DMS114 treated with DMSO at 0.1 percent for 48 hours (cell line): ENCODE data around the gene SYNDIG1L.

Experiments used
- DNase-seq: peaks from one replicate; lab custom pipeline; 2025; ENCODE audit not compliant: unreplicated experiment; lab: John Stamatoyannopoulos, UW

Gene SYNDIG1L

DNA sequence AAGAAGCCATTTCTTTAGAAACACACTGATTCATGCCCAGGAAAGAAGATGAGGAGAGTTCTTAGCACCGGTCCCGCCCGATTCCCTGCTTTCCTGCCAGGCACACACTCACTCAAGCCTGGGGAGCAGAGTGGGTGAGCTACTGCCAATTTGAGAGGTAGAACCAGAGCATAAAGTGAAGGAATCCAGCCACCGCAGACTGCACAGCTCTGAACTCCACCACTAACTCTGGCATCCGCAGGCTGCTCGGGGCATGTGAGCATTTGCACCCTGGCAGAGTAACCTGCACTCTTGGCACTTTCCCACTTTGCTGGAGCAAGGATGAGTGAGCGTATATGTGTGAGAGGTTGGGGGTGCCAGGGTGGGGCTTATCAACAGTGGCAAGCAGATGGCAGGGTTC, 4.0 kb upstream of the SYNDIG1L start:
- no peak for DNase-seq

DNA sequence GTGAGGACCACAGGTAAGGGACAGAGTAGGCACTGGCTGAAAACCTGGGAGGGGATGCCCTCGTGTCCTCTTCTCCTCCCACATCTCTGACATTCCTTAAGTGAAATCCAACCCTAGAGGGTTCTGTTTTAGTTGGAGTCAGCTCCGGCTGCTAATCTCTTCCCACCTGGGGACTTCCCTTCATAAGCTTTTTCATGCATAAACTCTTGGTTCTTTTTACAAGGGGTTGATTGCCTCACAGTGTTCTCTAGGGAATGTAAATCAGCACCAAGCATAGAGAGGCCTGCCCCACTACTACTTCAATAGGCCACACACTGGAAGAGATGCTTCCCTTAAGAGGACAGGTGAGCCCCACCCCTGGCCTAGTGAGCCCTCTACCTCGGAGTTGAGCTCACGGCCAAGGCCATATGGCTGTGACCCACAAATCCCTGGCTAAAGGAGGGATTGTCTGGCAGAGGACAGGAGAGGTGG, 3.2 kb upstream of the SYNDIG1L start:
- DNase-seq, result no peak

DNA sequence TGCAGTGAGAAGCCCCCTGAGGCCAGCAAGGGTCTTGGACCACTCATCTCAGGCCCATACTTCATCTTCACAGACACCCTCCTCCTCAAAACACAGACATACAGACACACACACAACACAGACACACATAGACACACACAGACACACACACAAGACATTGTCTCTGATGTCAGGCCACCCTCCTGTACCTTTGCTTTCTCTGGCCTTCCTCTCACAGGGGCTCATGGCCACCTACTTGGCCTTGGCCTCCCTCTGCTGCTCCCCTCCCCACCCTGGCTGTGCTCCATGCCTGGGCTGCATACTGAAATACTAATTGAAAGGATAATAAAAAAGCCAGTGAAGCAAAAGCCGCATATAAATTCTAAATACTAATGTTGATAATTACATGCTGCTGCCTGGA, 1.6 kb upstream of the SYNDIG1L start:
- DNase-seq, result no peak

DNA sequence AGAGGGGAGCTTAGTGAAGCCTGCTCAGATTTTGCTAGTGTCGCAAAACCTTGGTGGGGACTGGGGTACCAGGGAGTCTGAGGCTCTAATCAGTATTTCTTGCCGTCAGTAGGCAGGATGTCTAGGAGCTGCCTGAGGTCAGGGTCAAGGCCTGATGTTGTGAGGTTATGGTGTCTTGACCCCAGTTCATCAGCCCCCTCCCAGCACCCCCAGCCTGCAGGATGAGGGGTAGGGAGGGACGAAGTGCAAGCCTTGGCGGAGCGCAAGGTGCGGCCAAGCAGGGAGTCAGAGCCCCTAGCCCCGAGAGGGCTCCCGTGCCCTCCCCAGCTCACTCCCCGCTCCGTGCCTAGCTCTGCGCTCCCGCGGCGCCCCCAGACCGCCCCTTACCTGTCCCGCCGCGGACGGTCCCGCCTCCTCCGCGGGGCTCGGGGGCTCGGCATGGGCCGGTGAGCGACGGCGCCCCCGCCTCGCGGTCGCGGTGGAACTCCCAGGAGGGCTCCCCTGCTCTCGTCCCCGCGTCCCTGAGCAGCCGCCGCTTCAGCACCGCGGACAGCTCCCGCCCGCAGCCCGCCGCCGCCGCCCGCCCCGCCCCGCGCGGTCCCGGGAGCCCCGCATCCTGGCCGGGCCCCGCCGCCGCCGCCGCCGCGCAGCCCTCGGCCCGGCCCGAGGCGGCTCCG, 347 bp downstream of the SYNDIG1L start:
- no peak for DNase-seq

DNA sequence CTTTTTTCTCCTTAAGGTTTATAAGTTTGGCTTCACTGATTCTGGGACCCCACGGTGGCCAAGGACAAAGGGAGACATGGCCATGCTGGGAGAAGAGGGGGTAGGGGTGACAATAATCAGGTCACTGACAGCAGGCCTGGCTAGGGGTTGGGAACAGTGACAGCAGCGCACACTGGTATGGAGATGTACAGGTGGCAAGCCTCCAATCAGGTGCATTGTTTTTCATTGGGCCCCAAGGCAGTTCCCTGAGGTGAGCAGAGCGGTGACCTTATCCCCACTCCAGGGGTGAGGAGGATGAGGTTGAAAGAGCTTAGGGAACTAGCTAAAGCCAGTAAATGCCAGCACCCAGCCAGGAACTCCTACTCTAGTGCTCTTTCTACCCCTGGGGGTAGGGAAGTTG, 1.4 kb downstream of the SYNDIG1L start:
- DNase-seq, result no peak

DNA sequence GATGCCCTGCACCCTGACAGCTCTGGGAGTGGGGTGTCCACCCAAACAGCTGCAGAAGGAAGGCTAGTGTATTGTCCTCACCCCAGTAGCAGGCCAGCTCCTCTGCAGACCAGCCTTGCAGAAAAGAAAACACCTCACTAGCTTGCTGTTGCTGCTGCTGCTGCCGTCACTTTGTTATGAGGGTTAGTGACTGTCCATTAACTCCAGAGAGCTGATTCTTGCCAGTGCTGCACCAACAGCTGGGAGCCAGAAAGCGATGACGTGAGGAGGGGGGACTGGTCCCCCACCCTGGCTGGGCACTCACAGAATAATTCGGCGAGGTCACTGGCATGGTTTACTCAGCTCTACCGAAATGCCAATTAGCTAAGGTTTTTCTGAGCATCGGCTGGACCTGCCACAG, 2.8 kb downstream of the SYNDIG1L start:
- DNase-seq, result no peak

DNA sequence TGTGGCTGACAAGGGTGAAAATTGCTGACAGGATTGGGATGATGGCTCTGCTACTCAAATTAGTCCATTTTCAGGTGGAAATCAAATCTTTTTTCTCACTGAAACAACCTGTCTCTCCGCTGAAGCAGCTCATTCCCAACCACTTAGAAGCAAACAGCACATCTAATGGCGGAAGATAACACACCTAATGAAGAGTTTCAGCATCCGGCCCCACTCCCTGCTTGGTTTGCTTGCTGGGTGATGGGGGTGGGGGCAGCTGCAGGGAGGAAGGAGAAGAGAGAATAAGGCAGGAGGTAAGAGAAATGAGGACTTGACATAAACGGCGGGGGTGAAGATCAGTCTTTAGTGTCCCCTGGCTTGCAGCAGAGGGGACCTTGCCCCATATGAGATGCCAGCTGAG, 4.0 kb downstream of the SYNDIG1L start:
- DNase-seq, result no peak

DNA sequence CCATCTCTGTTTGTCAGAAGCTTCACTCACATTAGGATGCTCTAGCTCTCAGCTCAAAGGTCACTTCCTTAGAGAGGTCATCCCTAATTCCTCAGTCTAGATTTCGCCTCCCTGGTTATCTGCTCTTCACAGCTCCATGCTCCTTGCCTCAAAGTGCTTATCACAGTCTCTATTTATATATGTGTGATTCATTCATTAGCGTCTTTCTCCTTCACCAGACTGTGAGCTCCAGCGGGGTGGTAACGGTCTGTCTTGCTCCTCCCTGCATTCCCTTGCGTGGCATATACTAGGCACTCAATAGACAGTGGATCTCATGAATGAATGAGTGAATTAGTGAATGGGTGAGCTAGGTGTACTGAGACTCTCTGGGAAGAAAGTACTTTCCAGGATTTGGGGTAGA, 6.9 kb downstream of the SYNDIG1L start:
- DNase-seq, result no peak

DNA sequence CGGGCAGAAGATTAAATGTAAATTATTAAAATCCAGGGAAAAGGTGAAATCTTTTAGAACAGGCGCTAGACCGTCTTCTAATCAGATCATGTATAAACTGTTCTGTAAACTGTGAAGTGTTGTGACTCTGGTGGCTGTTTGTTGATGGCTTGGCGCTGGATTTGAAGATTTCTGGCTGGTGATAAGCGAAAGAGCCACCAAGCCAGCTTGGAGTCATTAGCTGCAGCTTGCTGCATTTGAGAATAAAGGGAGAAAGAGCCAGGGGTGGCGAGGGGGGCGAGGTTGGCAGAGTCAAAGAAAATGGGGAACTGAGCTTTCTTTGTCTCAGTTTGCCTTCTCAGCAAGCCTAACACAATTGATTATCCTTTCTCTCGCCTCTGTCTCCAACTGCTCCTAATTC, 8.0 kb downstream of the SYNDIG1L start:
- no peak for DNase-seq

DNA sequence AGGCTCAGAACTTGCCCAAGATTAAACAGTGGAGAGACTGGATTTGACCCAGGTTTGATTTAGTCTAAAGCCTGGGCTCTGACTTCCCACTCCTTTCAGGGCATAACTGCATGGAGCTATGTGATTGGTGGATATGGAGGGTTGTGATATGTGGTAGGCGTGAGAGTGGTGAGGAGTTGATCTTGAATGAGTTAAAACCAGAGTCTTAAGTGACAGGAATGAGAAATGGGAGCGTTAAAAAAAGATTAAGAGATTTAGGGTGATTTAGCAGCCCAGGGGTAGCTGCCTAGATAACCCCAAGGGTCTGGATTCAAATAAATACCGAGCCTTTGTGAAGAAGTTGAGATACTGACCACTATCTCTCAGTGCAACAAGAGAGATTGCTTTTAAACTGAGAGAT, 8.4 kb downstream of the SYNDIG1L start:
- DNase-seq, result no peak

DNA sequence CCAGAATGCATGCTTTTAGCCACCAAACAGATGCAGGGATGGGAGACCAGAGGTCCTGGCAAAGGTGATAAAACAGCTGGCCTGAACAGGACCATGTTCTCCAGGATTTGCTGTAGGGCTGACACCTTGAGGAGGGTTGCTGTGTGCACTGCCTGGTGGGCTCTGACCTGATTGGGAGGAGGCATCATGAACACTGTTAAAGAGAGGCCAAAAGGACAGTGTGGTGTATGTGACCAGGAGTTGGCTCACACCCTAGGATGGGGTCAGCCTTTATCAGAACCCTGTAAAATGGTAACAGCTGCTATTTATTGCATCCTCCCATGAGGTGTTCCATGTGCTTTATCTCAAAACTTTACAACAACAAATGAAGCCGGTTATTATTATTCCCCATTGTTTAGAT, 8.8 kb downstream of the SYNDIG1L start:
- DNase-seq, result no peak

DNA sequence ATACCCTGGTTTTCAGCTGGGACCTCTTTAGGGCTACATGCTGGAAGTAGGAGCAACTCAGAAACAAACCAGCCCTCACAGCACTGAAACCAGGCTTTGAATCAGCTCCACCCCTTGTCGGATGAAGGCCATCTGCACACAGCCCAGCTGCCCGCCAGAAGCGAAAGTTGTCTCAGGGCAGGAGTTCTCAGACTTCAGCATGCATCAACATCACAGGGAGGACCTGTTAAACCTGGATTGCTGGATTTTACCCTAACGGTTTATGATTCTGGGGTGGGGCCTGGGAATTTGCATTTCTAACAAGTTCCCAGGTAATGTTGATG, 10.9 kb downstream of the SYNDIG1L start:
- DNase-seq, result no peak

DNA sequence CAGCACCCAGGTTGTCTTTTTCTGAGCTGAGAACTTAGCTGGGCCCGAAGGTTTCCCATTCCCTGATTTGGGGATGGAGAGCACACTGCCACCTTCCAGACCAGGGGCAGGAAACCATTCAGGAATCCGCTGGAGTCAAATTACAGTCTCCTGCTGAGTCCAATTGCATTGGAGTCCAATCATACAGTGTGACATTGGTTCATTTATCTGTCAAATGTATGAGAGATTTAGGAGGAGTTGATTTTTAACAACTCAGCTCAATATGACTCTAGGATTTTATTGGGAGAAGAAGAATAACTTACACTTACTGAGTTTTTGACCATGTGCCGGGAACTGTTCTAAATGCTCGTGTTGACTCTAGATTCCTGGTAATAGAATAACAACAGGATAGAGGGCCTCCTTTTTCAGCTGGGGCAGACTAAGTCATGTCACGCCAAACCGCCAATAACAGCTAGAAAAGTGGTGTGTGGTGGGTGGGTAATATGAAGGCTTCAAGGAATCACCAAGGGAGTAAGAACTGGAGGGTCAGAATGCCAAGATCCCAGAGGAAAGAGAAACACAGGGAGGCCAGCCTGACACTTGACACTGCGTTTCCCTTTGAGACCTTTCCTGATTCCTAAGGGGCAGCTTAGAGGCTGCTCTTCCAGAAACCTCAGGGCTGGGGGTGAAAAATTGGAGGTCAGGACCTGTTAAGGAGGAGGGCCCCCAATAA, 11.5 kb downstream of the SYNDIG1L start:
- no peak for DNase-seq

DNA sequence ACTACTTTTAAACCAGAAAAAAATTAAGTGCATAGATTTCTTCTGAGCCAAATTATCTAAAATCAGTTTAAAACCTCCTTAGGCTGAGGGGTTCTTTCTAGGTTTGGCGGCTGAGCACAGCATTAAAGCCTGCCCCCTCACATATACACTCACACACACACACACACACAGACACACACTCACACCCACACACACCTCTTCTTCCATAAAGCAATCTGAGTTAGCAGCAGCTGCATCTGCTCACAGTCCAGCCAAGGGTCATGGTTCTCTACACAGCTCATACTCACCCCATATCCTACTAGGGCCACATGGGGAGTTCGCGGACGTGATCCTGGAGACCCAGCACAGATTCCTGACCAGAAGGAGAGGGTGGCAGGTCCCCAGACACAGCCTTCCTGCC, 12.4 kb downstream of the SYNDIG1L start:
- no peak for DNase-seq

DNA sequence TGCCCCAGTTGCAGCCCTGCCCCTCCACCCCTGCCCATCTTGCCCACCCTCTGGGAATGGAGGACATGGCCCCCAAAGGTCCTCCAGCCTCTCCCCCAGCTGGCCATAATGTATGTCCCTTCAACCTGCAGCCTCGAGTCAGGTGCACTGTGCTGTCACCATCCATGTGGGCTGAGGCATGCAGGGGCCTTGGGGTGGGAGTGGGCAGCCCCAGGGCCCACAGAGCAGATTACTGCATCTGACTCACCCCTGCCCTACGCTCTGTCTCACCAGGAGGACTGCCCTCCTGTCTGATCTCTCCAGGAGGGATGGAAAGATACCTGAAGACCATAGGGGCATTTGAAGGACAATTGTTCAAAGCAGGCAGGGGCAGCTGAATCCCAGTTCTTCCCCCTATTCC, 13.3 kb downstream of the SYNDIG1L start:
- no peak for DNase-seq

DNA sequence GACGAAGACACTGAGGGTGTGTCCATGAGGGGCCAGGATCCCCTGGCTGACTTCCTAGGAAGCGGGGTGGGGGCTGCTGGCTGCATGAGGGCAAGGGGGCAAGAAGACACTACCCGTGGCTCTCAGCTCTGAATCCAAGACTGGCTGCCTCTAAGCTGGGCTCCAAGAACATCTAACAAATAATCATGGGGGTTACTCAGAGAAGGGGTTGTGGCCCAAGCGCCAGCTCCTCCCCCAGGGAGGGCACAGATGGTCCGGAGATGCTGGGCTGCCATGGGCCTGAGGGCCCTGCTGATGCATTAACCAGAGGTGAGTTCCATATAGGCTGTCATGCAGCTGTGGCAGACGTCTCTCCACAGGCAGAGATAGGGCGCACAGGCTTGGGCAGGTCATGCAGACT, 14.3 kb downstream of the SYNDIG1L start:
- DNase-seq, result no peak

DNA sequence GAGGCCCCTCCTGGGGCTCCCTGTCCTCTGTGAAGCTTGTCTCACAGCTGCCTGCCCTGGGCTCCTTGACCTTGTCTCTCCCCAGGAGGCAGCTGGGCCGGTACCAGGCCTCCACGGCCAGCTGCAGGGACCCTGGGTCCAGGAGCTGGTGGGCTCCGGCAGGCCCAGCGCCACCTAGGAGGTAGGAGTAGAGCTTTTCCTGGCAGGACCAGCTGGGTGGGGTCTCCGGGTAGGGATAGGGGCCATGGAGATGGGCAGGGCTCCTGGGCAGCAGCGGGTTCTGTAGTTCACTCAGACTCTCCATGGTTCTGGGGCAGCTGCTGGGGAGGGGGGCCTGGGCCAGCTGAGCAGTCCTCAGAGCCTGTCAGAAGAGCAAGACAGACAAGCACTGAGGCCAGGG, 16.6 kb downstream of the SYNDIG1L start:
- no peak for DNase-seq

DNA sequence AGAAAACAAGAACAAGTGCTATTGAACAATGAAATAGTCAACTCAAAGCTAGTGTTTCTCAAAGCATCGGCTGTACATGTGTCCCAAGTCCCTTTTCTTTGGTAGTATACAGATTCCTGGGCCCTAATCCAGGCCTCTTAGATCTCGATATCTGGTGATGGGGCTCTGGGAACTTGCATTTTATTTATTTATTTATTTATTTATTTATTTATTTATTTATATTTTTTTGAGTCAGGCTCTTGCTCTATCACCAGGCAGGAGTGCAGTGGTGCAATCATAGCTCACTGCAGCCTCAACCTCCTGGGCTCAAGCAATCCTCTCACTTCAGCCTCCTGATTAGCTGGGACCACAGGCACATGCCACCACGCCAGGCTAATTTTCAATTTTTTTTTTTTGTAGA, 17.1 kb downstream of the SYNDIG1L start:
- DNase-seq, result no peak

DNA sequence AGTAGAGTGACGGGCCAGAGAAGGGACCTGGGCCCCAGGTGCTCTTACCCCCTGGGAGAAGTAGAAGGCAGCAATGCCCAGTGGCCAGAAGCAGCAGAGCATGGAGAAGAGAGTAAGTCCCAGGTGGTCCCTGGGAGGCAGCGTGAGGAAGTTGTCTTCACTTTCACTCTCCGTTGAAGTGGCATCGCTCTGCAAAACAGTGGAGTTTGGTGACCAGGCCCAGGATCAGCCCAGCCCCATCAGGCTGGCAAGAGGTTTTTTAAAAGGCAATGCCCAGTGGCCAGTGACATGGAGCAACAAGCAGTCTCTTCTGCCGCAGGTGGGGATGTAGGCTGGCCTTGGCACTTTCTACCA, 18.2 kb downstream of the SYNDIG1L start:
- DNase-seq, result no peak

DNA sequence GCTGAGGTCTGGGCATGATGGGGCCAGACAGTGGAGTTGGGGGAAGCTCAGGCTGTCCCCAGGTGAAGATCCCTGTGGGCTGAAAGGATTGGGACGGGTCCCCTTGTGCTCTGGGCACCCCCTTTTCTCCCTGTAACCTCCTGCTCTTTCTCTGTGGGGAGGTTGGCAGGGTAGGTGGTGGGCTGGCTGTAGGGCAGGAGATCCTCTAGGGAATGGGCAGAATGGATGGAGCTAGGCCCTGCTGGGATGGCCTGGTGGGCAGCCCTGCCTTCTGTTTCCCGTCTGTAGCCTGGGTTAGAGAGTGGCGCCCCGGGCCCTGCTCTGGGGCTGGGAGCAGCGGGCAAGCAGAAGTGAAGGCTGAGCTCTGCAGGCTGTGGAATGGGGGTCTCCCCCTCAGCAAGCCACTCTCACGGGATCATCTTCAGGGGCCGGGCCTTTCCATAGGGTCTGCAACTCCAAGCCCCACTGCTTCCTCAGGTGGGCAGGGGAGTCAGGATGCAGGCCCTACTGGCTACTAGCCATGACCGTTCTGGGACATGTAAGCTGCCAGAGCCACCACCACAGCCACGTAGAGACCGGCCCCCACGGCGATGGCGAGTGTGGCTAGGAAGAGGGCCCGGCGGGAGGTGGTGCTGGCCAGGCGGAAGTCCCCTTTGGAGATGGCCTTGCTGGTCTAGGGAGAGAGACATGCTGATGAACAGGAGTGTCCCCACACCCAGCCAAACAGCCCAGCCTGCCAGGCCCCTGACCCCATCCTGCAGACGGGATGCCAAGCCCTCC, 18.8 kb downstream of the SYNDIG1L start:
- DNase-seq, result no peak

DNA sequence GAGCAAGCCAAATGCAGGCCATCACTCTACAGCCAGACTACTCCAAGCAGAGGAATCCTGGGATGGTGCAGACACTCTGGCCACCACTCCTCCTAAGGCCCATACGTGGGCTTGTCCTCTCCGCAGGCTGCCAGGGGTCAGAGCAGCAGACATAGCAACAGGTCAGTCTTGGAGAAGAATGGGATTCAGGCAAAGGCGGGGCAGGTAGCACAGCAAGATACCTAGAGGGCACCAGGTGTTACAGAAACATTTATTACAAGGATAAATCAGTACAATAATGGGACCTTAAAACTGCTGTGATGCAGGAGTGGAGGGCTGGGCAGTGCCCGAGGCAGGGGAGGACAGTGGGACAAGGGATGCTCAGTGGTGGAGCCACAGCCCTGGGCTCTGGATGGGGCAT, 20.3 kb downstream of the SYNDIG1L start:
- no peak for DNase-seq

DNA sequence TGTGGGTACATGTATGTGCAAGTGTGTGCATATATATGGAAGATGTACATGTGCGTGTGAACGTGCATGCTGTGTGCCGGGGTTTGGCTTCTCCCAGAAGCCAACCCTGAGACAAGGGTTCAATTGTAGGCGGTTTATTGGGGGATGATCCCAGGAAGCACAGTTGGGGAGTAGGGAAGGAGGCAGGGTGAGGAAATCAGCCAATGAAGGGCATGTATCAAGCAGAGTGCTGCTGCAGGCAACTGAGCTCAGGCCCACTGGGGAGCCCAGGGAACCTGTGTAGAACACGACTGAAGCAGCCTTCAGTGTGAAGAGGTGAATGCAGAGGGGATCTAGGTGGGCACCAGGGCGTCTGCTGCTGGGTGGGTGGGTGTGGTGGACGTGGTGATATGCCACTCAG, 21.6 kb downstream of the SYNDIG1L start:
- no peak for DNase-seq
